H9 (cell line): ENCODE measurements around the gene KRTAP5-9. TPM values are rescaled to one million over a fixed set of nuclear protein-coding genes. Genes with fewer than 3 reads are reported as not detected.

ENCODE experiments used
- DNase-seq: peaks from one replicate; pipeline ENCODE4 v3.0.0-alpha.2; 2017
- H2AFZ ChIP-seq: one replicate; pipeline ENCODE4 v1.6.1; 2013; ENCODE audit warnings: mild to moderate bottlenecking, low read length, control low read depth, moderate library complexity
- H2AK5ac ChIP-seq: 2 replicates; pipeline ENCODE4 v1.6.1; 2013; ENCODE audit warnings: low read length, control low read depth, mixed read lengths; ENCODE audit not compliant: insufficient read length
- H2BK120ac ChIP-seq: one replicate; pipeline ENCODE4 v1.6.1; 2013; ENCODE audit warnings: low read depth, mild to moderate bottlenecking, low read length, control low read depth, inconsistent platforms; ENCODE audit not compliant: poor library complexity, severe bottlenecking
- H2BK12ac ChIP-seq: 2 replicates; pipeline ENCODE4 v1.6.1; 2013; ENCODE audit warnings: low read length, control low read depth, mixed read lengths, low read depth; ENCODE audit not compliant: insufficient read length
- H2BK15ac ChIP-seq: 2 replicates; pipeline ENCODE4 v1.6.1; 2013; ENCODE audit warnings: low read depth, low read length, control low read depth
- H2BK20ac ChIP-seq: one replicate; pipeline ENCODE4 v1.6.1; 2013; ENCODE audit warnings: low read depth, mild to moderate bottlenecking, low read length, control low read depth, inconsistent platforms; ENCODE audit not compliant: poor library complexity, severe bottlenecking
- H2BK5ac ChIP-seq: 2 replicates; pipeline ENCODE4 v1.6.1; 2013; ENCODE audit warnings: low read length, control low read depth, mixed read lengths; ENCODE audit not compliant: insufficient read length
- H3K14ac ChIP-seq: 2 replicates; pipeline ENCODE4 v1.6.1; 2013; ENCODE audit warnings: low read length, control low read depth; ENCODE audit not compliant: insufficient read depth
- H3K18ac ChIP-seq: 2 replicates; pipeline ENCODE4 v1.6.1; 2013; ENCODE audit warnings: low read depth, mild to moderate bottlenecking, mixed read lengths, low read length, control low read depth; ENCODE audit not compliant: insufficient read length
- H3K23ac ChIP-seq: 2 replicates; pipeline ENCODE4 v1.6.1; 2013; ENCODE audit warnings: low read length, control low read depth, mixed read lengths, low read depth; ENCODE audit not compliant: insufficient read length
- H3K23me2 ChIP-seq: 2 replicates; pipeline ENCODE4 v1.6.1; 2013; ENCODE audit warnings: low read depth, mild to moderate bottlenecking, mixed read lengths, low read length, control low read depth; ENCODE audit not compliant: insufficient read length, poor library complexity, severe bottlenecking
- H3K27ac ChIP-seq: 2 replicates; pipeline ENCODE4 v1.5.1; 2013; ENCODE audit warnings: low read length, control low read depth, mixed read lengths, low read depth; ENCODE audit not compliant: insufficient read length
- H3K27me3 ChIP-seq: 2 replicates; pipeline ENCODE4 v1.6.1; 2013; ENCODE audit warnings: low read length, control low read depth, inconsistent platforms; ENCODE audit not compliant: insufficient read depth
- H3K4ac ChIP-seq: 2 replicates; pipeline ENCODE4 v1.6.1; 2013; ENCODE audit warnings: low read depth, mild to moderate bottlenecking, control low read depth, inconsistent platforms, low read length, moderate library complexity
- H3K4me1 ChIP-seq: 2 replicates; pipeline ENCODE4 v1.6.1; 2013; ENCODE audit warnings: low read length, control low read depth, inconsistent platforms; ENCODE audit not compliant: insufficient read depth
- H3K4me2 ChIP-seq: 2 replicates; pipeline ENCODE4 v1.6.1; 2013; ENCODE audit warnings: low read length, control low read depth, mixed read lengths; ENCODE audit not compliant: insufficient read length, insufficient read depth
- H3K56ac ChIP-seq: 2 replicates; pipeline ENCODE4 v1.6.1; 2013; ENCODE audit warnings: low read depth, mild to moderate bottlenecking, mixed read lengths, low read length, control low read depth; ENCODE audit not compliant: insufficient read length
- H3K79me1 ChIP-seq: 2 replicates; pipeline ENCODE4 v1.6.1; 2013; ENCODE audit warnings: low read depth, mild to moderate bottlenecking, moderate library complexity, low read length, control low read depth, inconsistent platforms; ENCODE audit not compliant: insufficient read depth, poor library complexity, severe bottlenecking
- H3K79me2 ChIP-seq: 2 replicates; pipeline ENCODE4 v1.6.1; 2013; ENCODE audit warnings: low read length, control low read depth, inconsistent platforms; ENCODE audit not compliant: insufficient read depth
- H3K9ac ChIP-seq: 2 replicates; pipeline ENCODE4 v1.6.1; 2013; ENCODE audit warnings: low read length, control low read depth, mixed read lengths; ENCODE audit not compliant: insufficient read length; ENCODE audit errors: extremely low read depth
- H3K9me3 ChIP-seq: one replicate; pipeline ENCODE4 v1.6.1; 2013; ENCODE audit warnings: low read depth, low read length, inconsistent platforms; ENCODE audit not compliant: control insufficient read depth
- H3T11ph ChIP-seq: one replicate; pipeline ENCODE4 v1.6.1; 2013; ENCODE audit warnings: mild to moderate bottlenecking, low read length, control low read depth, inconsistent platforms
- H4K20me1 ChIP-seq: one replicate; pipeline ENCODE4 v1.6.1; 2013; ENCODE audit not compliant: control insufficient read depth, insufficient read length, insufficient read depth
- H4K5ac ChIP-seq: 2 replicates; pipeline ENCODE4 v1.6.1; 2013; ENCODE audit warnings: low read depth, mild to moderate bottlenecking, mixed read lengths, low read length, control low read depth; ENCODE audit not compliant: insufficient read length
- H4K8ac ChIP-seq: replicated peaks from 2 replicates; pipeline ENCODE4 v1.6.1; 2013; ENCODE audit warnings: low read length, control low read depth, mixed read lengths, low read depth; ENCODE audit not compliant: insufficient read length
- H4K91ac ChIP-seq: 2 replicates; pipeline ENCODE4 v1.6.1; 2013; ENCODE audit warnings: low read depth, mild to moderate bottlenecking, moderate library complexity, mixed read lengths, low read length, control low read depth; ENCODE audit not compliant: insufficient read length
- H3K27ac Mint-ChIP-seq, 3 experiments: 2 replicates in 2 of 3; 3 replicates in 1 of 3; pipeline ENCODE4 v1.8.0; 2020 to 2021; ENCODE audit warnings: mixed read lengths in 3 of 3, mild to moderate bottlenecking in 1 of 3, moderate library complexity in 1 of 3
- H3K27me3 Mint-ChIP-seq: 2 replicates; pipeline ENCODE4 v1.8.0; 2021; ENCODE audit warnings: low read depth, mild to moderate bottlenecking, moderate library complexity, mixed read lengths
- H3K36me3 Mint-ChIP-seq, 3 experiments: 2 replicates in 2 of 3; 3 replicates in 1 of 3; pipeline ENCODE4 v1.8.0; 2020 to 2021; ENCODE audit warnings: low read depth in 3 of 3, mixed read lengths in 3 of 3; ENCODE audit not compliant: insufficient read depth in 1 of 3
- H3K4me1 Mint-ChIP-seq, 2 experiments: 2 replicates each; pipeline ENCODE4 v1.8.0; 2020; ENCODE audit warnings: mixed read lengths in 2 of 2
- H3K4me3 Mint-ChIP-seq, 2 experiments: 2 replicates in 1 of 2; 3 replicates in 1 of 2; pipeline ENCODE4 v1.8.0; 2020 to 2021; ENCODE audit warnings: mild to moderate bottlenecking in 2 of 2, mixed read lengths in 2 of 2, moderate library complexity in 1 of 2
- H3K9me3 Mint-ChIP-seq, 2 experiments: 2 replicates in 1 of 2; 3 replicates in 1 of 2; pipeline ENCODE4 v1.8.0; 2020; ENCODE audit warnings: mild to moderate bottlenecking in 2 of 2, mixed read lengths in 2 of 2, moderate library complexity in 1 of 2
- CTCF ChIP-seq: fragments of 200-600 bp; sonication (generic); conservative IDR thresholded peaks from 3 replicates; pipeline ENCODE4 v1.8.0; 2021; ENCODE audit warnings: antibody characterized with exemption, mild to moderate bottlenecking
- WGBS: extraction: QIAGEN DNeasy Blood & Tissue Kit; methylation state at CpG from one replicate; pipeline ENCODE4 v1.1.7; 2013; ENCODE audit warnings: missing lambda C conversion rate, low lambda C conversion rate, mixed read lengths; ENCODE audit not compliant: insufficient read length; ENCODE audit errors: extremely low coverage; 5-methylcytosine and 5-hydroxymethylcytosine counted together
- total RNA-seq: library from RNA; stranded (reverse); gene quantifications from 2 replicates; pipeline ENCODE4 v1.2.1, GENCODE V29; 2021

KRTAP5-9 gene
- total RNA-seq, 1 experiment from 2014 or later: not detected

DNA sequence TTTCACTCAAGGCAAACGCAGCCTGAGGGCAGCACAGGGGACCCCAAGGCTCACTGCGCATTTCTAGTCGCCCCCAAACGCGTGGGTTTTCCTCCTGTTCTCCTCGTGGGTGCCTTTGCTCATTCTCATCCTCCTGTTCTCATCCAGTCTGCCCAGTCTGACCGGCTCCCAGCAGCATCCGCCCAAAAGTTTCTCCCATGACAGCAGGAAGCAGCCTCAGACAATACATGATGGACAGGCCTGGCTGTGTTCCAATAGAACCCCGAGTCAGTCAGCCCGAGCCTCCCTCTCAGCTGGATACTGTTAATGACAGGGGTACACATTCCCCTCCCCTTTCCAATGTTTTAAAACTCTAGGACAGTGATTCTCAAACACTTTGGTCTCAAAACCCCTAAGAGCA is 43.7 kb upstream of the KRTAP5-9 start:
- Histone ChIP-seq H2BK5ac (no peak overlapping the region), H3K79me2 (no peaks in the 10 kb centered on the region), H4K20me1 (no peaks in the 10 kb centered on the region), H3K27me3 (no peaks in the 10 kb centered on the region), H4K8ac (no peak overlapping the region), H2BK12ac (no peak overlapping the region), H3K14ac (no peak overlapping the region), H3K23me2 (no peaks in the 10 kb centered on the region), H2AK5ac (no peak overlapping the region), H3K23ac (no peak overlapping the region), H2BK120ac (no peak overlapping the region), H3K9me3 (peaks cover 2% of the 10 kb centered on the region), H2BK20ac (no peak overlapping the region), H3K9ac (no peak overlapping the region), H3K56ac (no peak overlapping the region), H3K4me2 (no peak overlapping the region), H3K4ac (no peak overlapping the region), H2AFZ (no peak overlapping the region), H4K5ac (no peak overlapping the region), H3K18ac (no peak overlapping the region), H3K79me1 (no peaks in the 10 kb centered on the region), H3K4me1 (no peaks in the 10 kb centered on the region; the same call in 1 of the 2 replicates), H4K91ac (no peak overlapping the region), H3T11ph (no peak overlapping the region), H3K27ac (no peak overlapping the region), H2BK15ac (no peak overlapping the region)
- Mint-ChIP-seq H3K36me3 (peaks cover 11 to 43% (median 20%) of the 10 kb centered on the region in 3 experiments; a peak in 6 of 7 replicates), H3K27ac (peak overlapping the region in 1 of 3 experiments; percentile 2; a peak in 2 of 7 replicates), H3K9me3 (peaks cover 30 to 32% of the 10 kb centered on the region in 2 experiments), H3K4me3 (0 out of 5 replicates have a peak overlapping the region, but pooled peaks of 1 of the 2 experiments have one; percentile 16), H3K27me3 (peaks cover 7% of the 10 kb centered on the region; the same call in 1 of the 2 replicates), H3K4me1 (peaks cover 13 to 19% of the 10 kb centered on the region in 2 experiments)
- no peak for TF ChIP-seq CTCF
- no CpG with 5 or more reads among the region's 10 CpGs for WGBS
- DNase-seq: no peak
